Stimulated activated CD4-positive, alpha-beta T cell treated with anti-CD3 and anti-CD28 coated beads, Interleukin-4, amount 100 ng/mL, for 48 hours (primary cell): ENCODE measurements around the gene ZNF646.
A peak's percentile ranks its signal among the peaks of the same experiment; 100 is the strongest.

Experiments used
- DNase-seq, 2 donors: peaks; one replicate each; pipeline ENCODE4 v3.0.0-alpha.2; 2020; ENCODE audit warnings: low read depth in 2 of 2

Gene ZNF646

GRCh38 chr16:31108035-31108793, 34.0 kb downstream of the ZNF646 start, which contains the start of gene BCKDK:
Gene BCKDK, plus strand, starts transcription at chr16:31108386. Its CDS starts 838 bp downstream, at chr16:31109224.
- peak; percentile 65 to 80 for DNase-seq

- no peak for DNase-seq
Observed at GRCh38 chr16:31108794-31109558, 34.8 kb downstream of the ZNF646 start.

GRCh38 chr16:31109622-31110021, 35.4 kb downstream of the ZNF646 start:
- DNase-seq = no peak

- DNase-seq = no peak
Observed at GRCh38 chr16:31110106-31111034, 36.1 kb downstream of the ZNF646 start.

- no peak for DNase-seq
Observed at GRCh38 chr16:31111881-31112466, 37.8 kb downstream of the ZNF646 start.

GRCh38 chr16:31112711-31113110, 38.5 kb downstream of the ZNF646 start:
- DNase-seq = no peak

GRCh38 chr16:31113121-31114120, 39.2 kb downstream of the ZNF646 start:
- DNase-seq = no peak

- no peak for DNase-seq
Observed at GRCh38 chr16:31114468-31114867, 40.2 kb downstream of the ZNF646 start.

- DNase-seq = peak; percentile 96 to 98
Observed at GRCh38 chr16:31117384-31118222, 43.4 kb downstream of the ZNF646 start, which contains the start of gene KAT8. Gene KAT8, plus strand, starts transcription at chr16:31117664. Its CDS starts 18 bp downstream, at chr16:31117682.

- no peak for DNase-seq
Observed at GRCh38 chr16:31118223-31119155, 44.3 kb downstream of the ZNF646 start.

- no peak for DNase-seq
Observed at GRCh38 chr16:31120129-31120528, 45.9 kb downstream of the ZNF646 start.

GRCh38 chr16:31125844-31126243, 51.6 kb downstream of the ZNF646 start:
- no peak for DNase-seq

- no peak for DNase-seq
Observed at GRCh38 chr16:31127182-31127581, 53.0 kb downstream of the ZNF646 start.

- no peak for DNase-seq
Observed at GRCh38 chr16:31128711-31129567, 54.7 kb downstream of the ZNF646 start.

GRCh38 chr16:31129568-31130335, 55.5 kb downstream of the ZNF646 start:
- no peak for DNase-seq

- no peak for DNase-seq
Observed at GRCh38 chr16:31130336-31130891, 56.2 kb downstream of the ZNF646 start.
